ENCODE results near the gene ZNF282.

DNA sequence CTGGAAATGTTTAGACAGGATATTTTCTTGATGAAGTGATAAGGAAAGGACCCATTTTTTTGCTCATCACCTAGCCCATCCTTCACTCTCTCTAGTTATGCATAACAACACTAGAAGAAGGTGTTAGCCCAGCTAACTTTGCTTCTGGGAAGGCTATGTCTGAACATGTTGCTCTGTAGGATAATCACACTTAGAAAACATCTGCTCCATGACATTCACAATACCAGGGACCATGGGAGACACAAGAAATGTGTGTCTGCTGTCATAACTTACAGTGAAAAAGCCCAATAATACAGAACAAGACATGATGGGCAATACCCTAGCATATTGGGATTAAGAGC, 13.9 kb upstream of the ZNF282 start:
- TF ChIP-seq ZFP3 (CRISPR knock-in tag; IDR thresholded peaks at IDR 0.05) (no peak), ZFP30 (CRISPR knock-in tag; IDR thresholded peaks at IDR 0.05) (no peak), ZNF70 (CRISPR knock-in tag; IDR thresholded peaks at IDR 0.05) (no peak), RARB (CRISPR knock-in tag; IDR thresholded peaks at IDR 0.05) (no peak), PPARA (CRISPR knock-in tag; IDR thresholded peaks at IDR 0.05; ENCODE audit: borderline replicate concordance) (no peak), GLIS3 (CRISPR knock-in tag; IDR thresholded peaks at IDR 0.05) (no peak), PATZ1 (CRISPR knock-in tag; IDR thresholded peaks at IDR 0.05; ENCODE audit: borderline replicate concordance) (no peak), CREB5 (CRISPR knock-in tag; IDR thresholded peaks at IDR 0.05; ENCODE audit: low read depth) (no peak), OSR1 (CRISPR knock-in tag; IDR thresholded peaks at IDR 0.05) (no peak)

Measured in SK-N-SH treated with all-trans-retinoic acid at 6 μM for 48 hours (cell line).